BE2C (cell line): ENCODE measurements around the gene COMMD9.

Source experiments
- DNase-seq: peaks from one replicate; pipeline ENCODE4 v3.0.0-alpha.2; 2020
- H3K27me3 ChIP-seq: fragments of 250-450 bp; sonication (Bioruptor Pico); 2 replicates; pipeline ENCODE4 v1.5.1; 2020; ENCODE audit warnings: mild to moderate bottlenecking
- H3K36me3 ChIP-seq: fragments of 250-450 bp; sonication (Bioruptor Pico); 2 replicates; pipeline ENCODE4 v1.5.1; 2020; ENCODE audit warnings: mild to moderate bottlenecking
- H3K4me1 ChIP-seq: fragments of 250-450 bp; sonication (Bioruptor Pico); 2 replicates; pipeline ENCODE4 v1.5.1; 2020
- H3K4me3 ChIP-seq: 2 replicates; pipeline ENCODE4 v1.5.1; 2011; ENCODE audit warnings: low read depth, low read length
- H3K9me3 ChIP-seq: fragments of 250-450 bp; sonication (Bioruptor Pico); 2 replicates; pipeline ENCODE4 v1.5.1; 2020
- TF ChIP-seq, protein P1 (sequence below): IDR thresholded peaks from 2 replicates; pipeline ENCODE4 v1.5.1; 2012; ENCODE audit warnings: mild to moderate bottlenecking, low read depth, low read length

COMMD9 gene

DNA sequence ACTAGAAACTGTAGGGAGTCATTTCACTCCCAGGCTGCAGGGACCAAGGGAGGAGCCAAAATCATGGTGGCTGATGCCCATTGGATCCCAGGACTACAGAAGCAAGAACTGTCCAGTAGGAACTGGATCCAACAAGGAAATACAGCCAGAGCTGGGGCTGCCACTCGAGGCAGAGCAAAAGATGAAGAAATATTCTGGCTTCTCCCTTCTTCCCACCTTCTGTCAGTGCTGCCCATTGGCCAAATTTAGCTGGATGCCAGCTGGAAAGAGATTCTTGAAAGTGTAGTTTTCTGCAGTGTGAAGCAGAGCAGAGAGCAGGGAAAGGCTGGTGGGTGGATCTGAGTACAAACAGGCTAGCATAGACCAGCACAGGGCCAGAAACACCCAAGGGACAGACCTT is 45.6 kb downstream of the COMMD9 start:
- no peak for DNase-seq
- TF ChIP-seq, protein P1, sequence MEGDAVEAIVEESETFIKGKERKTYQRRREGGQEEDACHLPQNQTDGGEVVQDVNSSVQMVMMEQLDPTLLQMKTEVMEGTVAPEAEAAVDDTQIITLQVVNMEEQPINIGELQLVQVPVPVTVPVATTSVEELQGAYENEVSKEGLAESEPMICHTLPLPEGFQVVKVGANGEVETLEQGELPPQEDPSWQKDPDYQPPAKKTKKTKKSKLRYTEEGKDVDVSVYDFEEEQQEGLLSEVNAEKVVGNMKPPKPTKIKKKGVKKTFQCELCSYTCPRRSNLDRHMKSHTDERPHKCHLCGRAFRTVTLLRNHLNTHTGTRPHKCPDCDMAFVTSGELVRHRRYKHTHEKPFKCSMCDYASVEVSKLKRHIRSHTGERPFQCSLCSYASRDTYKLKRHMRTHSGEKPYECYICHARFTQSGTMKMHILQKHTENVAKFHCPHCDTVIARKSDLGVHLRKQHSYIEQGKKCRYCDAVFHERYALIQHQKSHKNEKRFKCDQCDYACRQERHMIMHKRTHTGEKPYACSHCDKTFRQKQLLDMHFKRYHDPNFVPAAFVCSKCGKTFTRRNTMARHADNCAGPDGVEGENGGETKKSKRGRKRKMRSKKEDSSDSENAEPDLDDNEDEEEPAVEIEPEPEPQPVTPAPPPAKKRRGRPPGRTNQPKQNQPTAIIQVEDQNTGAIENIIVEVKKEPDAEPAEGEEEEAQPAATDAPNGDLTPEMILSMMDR: no peak
- H3K36me3 ChIP-seq: no peaks in the 10 kb centered on the region
- no peaks in the 10 kb centered on the region for H3K27me3 ChIP-seq
- no peaks in the 10 kb centered on the region for H3K9me3 ChIP-seq
- H3K4me3 ChIP-seq: no peak overlapping the region
- no peaks in the 10 kb centered on the region for H3K4me1 ChIP-seq

DNA sequence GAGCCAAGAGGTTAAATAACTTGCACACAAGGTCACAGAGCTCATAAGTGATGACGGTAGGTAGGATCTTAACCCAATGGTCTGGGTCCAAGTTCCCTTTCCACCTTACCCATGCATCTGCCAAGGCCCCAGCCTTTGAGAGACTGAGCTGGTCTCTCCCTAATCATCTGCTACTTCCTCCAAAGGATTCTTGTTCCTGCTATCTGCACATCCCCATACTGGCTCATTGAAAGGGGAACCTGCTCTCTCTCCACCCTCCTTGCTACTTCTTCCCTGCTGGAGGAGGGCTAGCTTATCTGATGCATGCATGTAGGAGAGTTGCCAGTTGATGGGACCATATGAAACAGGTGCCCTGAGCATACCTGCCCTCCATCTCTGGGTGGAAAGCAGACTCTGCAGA is 47.7 kb downstream of the COMMD9 start:
- Histone ChIP-seq H3K4me3 (no peak overlapping the region), H3K27me3 (no peaks in the 10 kb centered on the region), H3K9me3 (no peaks in the 10 kb centered on the region), H3K36me3 (no peaks in the 10 kb centered on the region), H3K4me1 (no peaks in the 10 kb centered on the region)
- DNase-seq: no peak
- TF ChIP-seq, protein P1: no peak

DNA sequence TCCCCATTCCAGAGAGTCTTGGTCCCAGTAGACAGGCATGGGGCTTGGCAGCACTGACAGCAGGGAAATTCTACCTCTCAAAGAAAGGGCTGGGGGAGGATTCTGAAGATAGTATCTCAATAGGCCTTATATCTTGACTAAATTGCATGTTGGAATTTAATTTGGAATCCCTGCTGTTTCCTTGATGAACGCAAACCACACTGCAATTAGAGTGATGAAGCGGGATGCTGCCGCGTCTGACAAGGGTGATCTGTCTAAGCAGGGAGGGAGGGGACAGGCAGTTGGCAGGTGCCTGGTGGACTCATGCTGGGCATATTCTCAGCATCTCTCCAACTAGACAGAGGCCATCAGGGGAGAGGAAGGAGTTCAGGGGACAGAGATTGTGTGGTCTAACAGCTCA is 48.4 kb downstream of the COMMD9 start:
- Histone ChIP-seq H3K27me3 (no peaks in the 10 kb centered on the region), H3K4me1 (no peaks in the 10 kb centered on the region), H3K9me3 (no peaks in the 10 kb centered on the region), H3K4me3 (no peak overlapping the region), H3K36me3 (no peaks in the 10 kb centered on the region)
- no peak for DNase-seq
- TF ChIP-seq, protein P1: no peak

DNA sequence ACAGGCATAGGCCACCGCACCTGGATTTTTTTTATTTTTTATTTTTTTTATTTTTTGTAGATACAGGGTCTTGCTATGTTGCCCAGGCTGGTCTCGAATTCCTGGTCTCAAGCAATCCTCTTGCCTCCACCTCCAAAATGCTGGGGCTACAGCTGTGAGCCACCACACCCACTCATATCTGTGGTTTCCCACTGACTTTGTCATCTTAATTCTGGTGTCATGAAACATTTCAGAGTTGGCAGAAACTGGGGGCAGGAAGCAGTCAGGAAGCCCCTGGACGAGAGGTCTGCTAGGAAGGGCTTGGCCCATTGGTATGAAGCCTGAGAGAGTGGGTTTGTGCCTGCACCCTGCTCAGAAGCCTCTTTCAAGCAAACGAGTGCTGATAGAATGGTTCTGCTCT is 49.1 kb downstream of the COMMD9 start:
- no peak for DNase-seq
- TF ChIP-seq, protein P1: no peak
- H3K9me3 ChIP-seq: no peaks in the 10 kb centered on the region
- no peaks in the 10 kb centered on the region for H3K27me3 ChIP-seq
- H3K4me3 ChIP-seq: no peak overlapping the region
- no peaks in the 10 kb centered on the region for H3K36me3 ChIP-seq
- H3K4me1 ChIP-seq: no peaks in the 10 kb centered on the region

DNA sequence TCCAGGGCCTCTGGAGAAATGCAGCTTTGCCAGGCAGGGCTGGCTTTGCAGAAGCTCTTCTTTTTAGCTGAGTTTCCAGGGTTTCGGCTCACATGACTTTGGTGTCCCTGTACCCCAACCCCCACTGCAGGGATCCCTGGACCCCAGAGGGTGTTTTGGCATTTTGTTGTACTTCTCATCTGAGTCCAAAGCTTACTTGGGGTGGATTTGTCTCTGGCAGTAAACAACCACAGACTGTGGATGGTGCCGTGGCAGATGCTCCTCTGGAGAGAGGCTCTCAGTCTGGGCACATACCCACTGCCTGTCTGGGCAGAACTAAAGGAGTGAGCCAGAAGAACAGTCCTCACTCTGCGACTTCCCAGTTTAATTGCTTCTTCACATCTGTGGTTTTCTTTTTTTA is 49.6 kb downstream of the COMMD9 start:
- TF ChIP-seq, protein P1: no peak
- no peak for DNase-seq
- Histone ChIP-seq H3K4me3 (no peak overlapping the region), H3K36me3 (no peaks in the 10 kb centered on the region), H3K27me3 (no peaks in the 10 kb centered on the region), H3K9me3 (no peaks in the 10 kb centered on the region), H3K4me1 (no peaks in the 10 kb centered on the region)

DNA sequence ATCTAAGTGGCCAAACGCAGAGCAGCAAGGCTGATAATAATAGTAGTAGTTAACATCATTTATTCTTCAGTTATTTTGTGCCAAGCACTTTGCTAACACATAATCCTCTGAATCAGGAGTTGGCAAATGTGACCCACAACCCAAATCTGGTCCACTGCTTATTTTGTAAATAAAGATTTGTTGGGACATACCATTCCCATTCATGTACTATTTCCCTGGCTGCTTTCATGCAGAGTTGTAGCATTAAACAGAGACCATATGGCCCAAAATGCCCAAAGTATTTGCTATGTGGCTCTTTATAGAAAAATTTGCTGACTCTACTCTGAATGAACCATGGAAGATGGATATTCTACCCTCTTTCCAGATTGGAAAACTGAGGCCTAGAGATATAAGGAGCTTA is 50.3 kb downstream of the COMMD9 start:
- TF ChIP-seq, protein P1: no peak
- no peaks in the 10 kb centered on the region for H3K27me3 ChIP-seq
- no peaks in the 10 kb centered on the region for H3K36me3 ChIP-seq
- H3K9me3 ChIP-seq: no peaks in the 10 kb centered on the region
- no peaks in the 10 kb centered on the region for H3K4me1 ChIP-seq
- no peak for DNase-seq
- no peak overlapping the region for H3K4me3 ChIP-seq
